Measurements from ENCODE around the gene CPNE8.

DNA sequence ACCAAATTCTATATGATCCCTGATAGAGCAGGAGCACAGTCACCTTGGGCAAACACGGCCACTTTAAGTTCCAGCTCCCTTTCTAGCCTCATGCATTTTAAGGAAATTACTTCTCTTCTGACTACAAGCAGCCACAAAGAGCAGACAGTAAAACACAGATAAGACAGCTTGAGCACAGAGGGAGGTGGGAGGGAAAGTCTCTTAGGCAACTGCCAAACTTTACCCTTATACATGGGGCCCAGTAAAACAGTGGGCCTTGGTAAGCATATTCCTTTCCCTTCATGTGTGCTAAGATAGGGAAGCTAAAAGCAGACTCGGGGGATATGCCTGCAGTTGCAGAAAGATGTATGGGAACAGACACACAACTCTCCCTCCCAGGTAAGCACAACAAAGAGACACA lies 235.9 kb downstream of the CPNE8 start:
- TF ChIP-seq EP300 (IDR thresholded peaks at IDR 0.05) = no peak
- TF ChIP-seq RAD21 (conservative IDR thresholded peaks at IDR 0.05 in 1 of 2, IDR thresholded peaks at IDR 0.05 in 1 of 2) = no peak
- TF ChIP-seq RCOR1 (IDR thresholded peaks at IDR 0.05; ENCODE audit: low read depth, low read length) = no peak
- TF ChIP-seq, protein P1, sequence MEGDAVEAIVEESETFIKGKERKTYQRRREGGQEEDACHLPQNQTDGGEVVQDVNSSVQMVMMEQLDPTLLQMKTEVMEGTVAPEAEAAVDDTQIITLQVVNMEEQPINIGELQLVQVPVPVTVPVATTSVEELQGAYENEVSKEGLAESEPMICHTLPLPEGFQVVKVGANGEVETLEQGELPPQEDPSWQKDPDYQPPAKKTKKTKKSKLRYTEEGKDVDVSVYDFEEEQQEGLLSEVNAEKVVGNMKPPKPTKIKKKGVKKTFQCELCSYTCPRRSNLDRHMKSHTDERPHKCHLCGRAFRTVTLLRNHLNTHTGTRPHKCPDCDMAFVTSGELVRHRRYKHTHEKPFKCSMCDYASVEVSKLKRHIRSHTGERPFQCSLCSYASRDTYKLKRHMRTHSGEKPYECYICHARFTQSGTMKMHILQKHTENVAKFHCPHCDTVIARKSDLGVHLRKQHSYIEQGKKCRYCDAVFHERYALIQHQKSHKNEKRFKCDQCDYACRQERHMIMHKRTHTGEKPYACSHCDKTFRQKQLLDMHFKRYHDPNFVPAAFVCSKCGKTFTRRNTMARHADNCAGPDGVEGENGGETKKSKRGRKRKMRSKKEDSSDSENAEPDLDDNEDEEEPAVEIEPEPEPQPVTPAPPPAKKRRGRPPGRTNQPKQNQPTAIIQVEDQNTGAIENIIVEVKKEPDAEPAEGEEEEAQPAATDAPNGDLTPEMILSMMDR (IDR thresholded peaks at IDR 0.05) = no peak
- no peak for TF ChIP-seq KDM1A (IDR thresholded peaks at IDR 0.05; ENCODE audit: low read depth)
- TF ChIP-seq CHD2 (IDR thresholded peaks at IDR 0.05; ENCODE audit: low read length, partially characterized antibody) = no peak
- TF ChIP-seq MAFK (IDR thresholded peaks at IDR 0.05; ENCODE audit: partially characterized antibody) = no peak
- no peak for TF ChIP-seq CHD4 (IDR thresholded peaks at IDR 0.05; ENCODE audit: borderline replicate concordance)
- no peak for TF ChIP-seq MAZ (IDR thresholded peaks at IDR 0.05; ENCODE audit: borderline replicate concordance, low read depth, low read length)
- no peak for TF ChIP-seq POLR2A (IDR thresholded peaks at IDR 0.05; ENCODE audit: low read length)
- TF ChIP-seq, protein P2, sequence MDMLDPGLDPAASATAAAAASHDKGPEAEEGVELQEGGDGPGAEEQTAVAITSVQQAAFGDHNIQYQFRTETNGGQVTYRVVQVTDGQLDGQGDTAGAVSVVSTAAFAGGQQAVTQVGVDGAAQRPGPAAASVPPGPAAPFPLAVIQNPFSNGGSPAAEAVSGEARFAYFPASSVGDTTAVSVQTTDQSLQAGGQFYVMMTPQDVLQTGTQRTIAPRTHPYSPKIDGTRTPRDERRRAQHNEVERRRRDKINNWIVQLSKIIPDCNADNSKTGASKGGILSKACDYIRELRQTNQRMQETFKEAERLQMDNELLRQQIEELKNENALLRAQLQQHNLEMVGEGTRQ (IDR thresholded peaks at IDR 0.05) = no peak
- no peak for TF ChIP-seq ESRRA (IDR thresholded peaks at IDR 0.05; ENCODE audit: borderline replicate concordance, low read length)
